GM19238 (cell line): ENCODE data around the gene WRAP53.
"Not testable (repeated sequence)": the region's sequence is repeated elsewhere in the genome, so short reads cannot be mapped to it uniquely, and the experiment has no call there.

Experiments used
- DNase-seq: peaks from one replicate; pipeline ENCODE4 v3.0.0; 2011; ENCODE audit warnings: low spot score; ENCODE audit not compliant: insufficient read length

The WRAP53 gene

DNA sequence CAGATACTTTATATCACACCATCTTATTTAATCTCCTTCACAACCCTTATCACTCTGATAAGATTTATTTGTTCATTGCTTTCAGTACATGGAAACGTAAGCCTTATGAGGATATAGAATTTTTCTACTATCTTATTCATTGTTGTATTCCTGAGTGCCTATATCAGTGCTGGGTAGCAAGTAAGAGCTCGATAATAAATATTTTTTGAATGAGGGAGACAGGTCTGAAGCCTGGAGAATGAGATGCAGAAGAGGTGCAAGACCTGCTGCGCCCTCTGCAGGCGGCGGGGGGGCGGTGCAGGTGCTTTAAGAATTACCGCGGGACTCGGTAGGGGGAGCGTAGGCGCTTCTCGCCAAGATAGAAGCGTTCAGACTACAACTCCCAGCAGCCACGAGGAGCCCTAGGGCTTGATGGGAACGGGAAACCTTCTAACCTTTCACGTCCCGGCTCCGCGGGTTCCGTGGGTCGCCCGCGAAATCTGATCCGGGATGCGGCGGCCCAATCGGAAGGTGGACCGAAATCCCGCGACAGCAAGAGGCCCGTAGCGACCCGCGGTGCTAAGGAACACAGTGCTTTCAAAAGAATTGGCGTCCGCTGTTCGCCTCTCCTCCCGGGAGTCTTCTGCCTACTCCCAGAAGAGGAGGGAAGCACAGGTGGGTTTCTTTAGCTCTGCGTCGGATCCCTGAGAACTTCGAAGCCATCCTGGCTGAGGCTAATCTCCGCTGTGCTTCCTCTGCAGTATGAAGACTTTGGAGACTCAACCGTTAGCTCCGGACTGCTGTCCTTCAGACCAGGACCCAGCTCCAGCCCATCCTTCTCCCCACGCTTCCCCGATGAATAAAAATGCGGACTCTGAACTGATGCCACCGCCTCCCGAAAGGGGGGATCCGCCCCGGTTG is at the start of gene WRAP53:
Gene WRAP53 (plus strand): TSS at position 570 of the 900 bp plus-strand sequence. CDS start 172 bp downstream, at position 742.
- DNase-seq = peak; percentile 93

GRCh38 chr17:7640783-7641182 is 47.5 kb upstream of the WRAP53 start:
- no peak for DNase-seq

GRCh38 chr17:7641635-7642034 is 46.6 kb upstream of the WRAP53 start:
- not testable (repeated sequence) for DNase-seq

DNA sequence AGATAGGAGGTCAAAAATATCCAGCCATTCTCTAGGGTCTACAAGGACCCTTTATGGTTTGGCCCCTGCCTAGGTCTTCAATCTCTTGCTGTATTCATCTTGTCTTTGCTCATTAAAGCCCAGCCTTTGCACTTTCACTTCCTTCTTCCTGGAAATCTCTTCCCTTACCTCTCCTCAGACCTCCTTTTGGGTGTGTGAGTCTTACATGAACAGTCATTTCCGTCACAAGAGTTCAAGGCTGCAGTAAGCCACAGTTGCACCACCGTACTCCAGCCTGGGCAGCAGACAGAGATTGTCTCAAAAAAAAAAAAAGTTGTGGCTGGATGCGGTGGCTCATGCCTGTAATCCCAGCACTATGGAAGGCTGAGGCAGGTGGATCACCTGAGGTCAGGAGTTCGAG is 43.5 kb upstream of the WRAP53 start:
- no peak for DNase-seq

- no peak for DNase-seq
Observed at GRCh38 chr17:7646457-7646856, 41.8 kb upstream of the WRAP53 start.

GRCh38 chr17:7647018-7647417 is 41.3 kb upstream of the WRAP53 start:
- no peak for DNase-seq

DNA sequence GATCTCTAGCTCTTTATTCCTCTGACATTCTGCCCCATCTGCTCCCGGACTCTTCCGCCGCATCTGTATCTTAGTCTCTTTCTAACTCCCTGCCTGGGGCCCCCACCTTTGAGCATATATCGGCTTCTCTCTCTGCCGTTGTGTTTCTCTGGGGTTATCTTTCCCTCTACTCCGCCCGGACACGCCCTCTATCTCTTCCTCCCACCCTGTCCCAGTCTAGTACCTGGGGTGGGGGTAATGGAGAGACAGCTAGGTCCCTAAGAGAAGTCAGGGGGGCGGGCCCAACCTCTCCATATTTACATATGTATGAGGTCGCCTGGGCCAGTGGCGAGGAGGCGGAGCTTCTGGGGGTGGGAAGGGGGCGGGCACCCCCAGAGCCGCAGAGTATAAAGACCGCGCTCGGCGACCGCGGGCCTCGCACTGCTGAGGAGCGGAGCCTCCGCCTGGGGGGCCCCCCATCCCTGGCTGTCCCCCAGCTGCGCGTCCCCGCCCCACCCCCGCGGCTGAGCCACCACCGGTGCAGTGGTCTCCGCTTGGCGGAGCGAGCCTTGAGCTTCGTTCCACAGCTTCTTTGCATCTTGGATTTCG is 37.7 kb upstream of the WRAP53 start, which contains the start of gene ATP1B2:
Gene ATP1B2 (plus strand): TSS at position 418 of the 588 bp plus-strand sequence. CDS start 593 bp downstream, outside the sequence.
- peak; percentile 61 for DNase-seq

DNA sequence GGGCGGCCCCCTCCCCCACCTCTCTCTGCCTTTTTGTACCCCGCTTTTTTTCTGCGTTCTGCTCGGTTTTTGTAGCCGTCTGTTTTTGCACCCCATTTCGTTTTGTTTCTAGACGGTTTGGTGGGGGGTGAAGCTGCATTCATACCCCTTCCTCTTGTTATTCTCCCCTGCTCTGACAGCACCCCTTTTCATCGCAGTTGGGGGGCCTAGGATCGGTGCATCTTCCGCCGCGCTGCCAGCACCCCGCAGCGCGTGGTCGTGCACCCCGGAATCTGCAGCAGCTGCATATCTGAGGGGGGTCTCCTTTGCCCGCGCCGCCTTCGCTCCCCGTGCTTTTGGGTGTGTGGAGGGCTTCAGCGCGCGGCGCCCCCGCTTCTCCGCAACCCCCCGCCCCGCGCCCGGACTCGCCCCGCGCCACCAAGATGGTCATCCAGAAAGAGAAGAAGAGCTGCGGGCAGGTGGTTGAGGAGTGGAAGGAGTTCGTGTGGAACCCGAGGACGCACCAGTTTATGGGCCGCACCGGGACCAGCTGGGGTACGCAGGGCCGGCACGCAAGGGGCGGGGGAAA is 37.1 kb upstream of the WRAP53 start:
- no peak for DNase-seq

GRCh38 chr17:7651665-7652387 is 36.5 kb upstream of the WRAP53 start:
- no peak for DNase-seq

DNA sequence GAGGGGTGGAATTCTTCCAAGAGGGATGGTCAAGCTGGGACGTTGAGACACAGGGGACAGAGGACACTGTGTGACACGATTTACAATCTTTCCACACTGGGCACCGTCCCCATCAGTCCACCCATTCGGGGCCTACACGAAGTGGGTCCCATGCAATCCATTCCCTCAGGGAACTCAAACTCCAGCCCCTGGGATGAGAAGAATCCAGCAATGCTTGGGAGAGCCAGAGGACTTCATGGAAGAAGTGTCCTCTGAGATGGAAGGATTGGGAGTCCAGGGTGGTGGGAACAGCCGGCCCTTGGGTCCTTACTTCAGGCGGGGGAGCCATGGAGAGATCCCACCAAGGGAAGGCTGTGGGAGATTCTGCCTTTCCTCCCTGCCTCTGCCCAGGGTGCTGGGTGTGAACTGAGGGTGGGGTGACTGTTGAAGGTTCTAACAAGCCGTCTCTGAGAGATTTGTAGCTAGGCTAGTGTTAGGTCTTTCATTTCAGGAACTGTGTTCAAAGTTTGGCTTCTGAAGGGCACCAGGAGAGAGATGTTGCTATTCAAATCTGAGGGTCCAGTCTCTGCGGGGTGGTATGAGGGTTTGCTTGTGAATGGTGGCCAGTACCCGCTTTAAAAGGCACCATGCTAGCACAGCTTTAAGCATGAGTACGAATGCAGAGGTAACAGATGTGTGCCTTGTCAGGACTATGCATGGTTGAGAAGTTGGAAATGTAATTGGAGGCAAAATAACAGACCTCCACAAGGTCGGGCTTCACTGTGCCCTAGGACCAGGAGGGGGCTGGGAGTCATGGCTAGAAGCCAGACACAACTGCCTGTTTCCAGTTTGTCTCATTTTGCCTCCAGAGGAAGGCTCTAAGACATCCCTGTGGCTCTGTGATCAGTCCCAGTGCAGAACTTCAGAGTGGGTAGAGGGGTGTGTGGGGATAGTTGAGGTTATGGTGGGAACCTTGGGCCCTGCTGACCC is 35.6 kb upstream of the WRAP53 start:
- no peak for DNase-seq

DNA sequence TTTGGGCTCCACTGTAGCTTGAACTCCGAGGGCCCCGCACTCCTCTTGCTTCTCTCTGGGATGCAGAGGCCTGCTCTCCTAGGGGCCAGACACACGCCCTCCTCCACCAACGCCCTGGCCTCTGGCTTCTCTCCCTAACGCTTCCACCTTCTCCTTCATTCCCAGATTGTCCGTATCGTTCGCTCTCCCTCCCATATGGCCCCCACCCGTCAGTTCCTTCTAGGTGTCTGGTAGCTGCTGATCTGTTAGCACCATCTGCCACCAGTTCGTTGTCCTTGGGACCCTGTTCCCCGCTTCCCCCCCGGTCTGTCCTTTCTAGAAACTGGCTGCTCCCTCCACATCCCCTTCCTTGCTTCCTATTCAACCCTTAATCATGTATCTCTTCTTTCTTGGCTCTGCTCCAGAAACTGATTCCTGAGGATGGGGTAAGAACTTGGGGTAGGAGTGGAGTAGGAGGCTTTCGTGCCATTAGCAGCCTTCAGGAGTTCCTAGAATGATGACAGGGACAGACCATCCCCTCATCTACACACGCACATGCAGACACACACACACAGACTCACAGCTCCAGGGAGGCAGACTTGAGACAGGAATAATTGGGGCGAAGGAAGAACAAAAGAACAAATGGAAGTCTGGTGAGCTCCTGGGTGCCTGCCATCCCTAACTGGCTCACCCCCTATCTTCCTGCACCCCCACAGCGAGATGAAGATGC is 33.3 kb upstream of the WRAP53 start:
- no peak for DNase-seq

GRCh38 chr17:7655541-7655840 is 32.8 kb upstream of the WRAP53 start:
- no peak for DNase-seq

DNA sequence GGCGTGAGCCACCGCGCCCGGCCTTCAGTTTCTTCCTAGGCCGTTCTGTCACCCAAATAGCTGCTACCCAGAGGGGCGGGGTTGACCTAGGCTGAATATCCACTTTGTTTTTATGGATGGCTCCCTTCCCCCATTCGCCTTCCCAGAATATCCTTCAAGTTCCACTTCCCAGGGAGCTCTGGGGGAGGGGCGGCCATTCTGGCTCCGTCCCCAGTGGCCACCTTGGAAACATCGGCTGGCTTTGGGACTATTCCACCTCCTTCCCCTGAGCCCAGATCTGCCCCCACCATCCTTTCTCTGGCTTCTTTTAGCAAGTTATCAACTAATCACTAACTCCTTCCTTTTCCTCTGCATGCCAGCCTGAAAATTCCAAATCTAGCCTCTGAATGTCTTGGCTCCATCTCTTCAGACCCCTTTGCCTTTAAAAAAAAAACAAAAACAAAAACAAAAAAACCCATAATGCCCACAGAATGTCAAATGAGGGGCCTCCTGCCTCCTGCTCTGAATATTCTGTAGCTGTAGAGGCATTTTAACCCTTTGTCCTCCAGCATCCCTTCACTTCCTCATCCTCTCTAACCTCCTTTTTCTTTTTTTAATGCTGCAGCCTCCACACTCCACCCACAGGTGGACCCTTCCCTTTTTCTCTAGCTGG is 31.2 kb upstream of the WRAP53 start:
- DNase-seq = no peak

DNA sequence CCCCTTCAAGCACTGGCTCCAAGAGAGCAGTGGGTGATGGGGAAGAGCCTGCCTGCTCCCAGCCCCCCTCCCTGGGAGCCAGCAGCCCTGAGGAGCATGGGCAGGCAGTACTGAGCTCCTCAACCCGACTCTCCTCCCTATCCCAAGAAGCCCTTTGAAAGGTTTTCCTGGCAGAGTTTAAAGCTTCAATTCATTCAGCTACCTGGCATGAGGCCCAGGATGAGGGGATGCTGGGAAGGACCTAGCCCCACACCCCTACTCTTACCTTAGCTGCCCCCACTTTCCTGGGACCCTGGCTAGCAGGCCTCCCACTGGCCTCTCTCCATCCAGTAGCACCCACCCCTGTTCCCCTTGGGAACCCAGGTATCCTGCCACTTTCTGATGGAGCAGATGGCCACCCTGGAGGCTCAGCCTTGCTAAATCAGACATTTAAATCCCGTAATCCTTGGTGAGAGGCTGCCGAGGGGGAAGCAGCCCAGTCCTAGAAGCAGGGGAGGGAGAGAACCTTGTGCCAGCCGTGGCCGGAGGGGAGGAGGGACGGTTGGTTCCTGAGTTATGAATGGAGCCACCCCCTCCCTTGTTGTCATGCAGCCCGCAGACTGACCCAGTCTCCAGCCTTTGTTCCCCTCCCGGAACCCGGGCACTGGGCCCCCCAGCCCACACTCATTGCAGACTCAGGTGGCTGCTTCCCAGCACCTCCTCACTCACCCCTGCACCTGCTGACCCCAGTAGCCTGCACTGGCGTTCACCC is 20.4 kb upstream of the WRAP53 start:
- no peak for DNase-seq

GRCh38 chr17:7668482-7668881 is 19.8 kb upstream of the WRAP53 start:
- DNase-seq = no peak

DNA sequence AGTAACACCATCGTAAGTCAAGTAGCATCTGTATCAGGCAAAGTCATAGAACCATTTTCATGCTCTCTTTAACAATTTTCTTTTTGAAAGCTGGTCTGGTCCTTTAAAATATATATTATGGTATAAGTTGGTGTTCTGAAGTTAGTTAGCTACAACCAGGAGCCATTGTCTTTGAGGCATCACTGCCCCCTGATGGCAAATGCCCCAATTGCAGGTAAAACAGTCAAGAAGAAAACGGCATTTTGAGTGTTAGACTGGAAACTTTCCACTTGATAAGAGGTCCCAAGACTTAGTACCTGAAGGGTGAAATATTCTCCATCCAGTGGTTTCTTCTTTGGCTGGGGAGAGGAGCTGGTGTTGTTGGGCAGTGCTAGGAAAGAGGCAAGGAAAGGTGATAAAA is 15.0 kb upstream of the WRAP53 start:
- DNase-seq = no peak

DNA sequence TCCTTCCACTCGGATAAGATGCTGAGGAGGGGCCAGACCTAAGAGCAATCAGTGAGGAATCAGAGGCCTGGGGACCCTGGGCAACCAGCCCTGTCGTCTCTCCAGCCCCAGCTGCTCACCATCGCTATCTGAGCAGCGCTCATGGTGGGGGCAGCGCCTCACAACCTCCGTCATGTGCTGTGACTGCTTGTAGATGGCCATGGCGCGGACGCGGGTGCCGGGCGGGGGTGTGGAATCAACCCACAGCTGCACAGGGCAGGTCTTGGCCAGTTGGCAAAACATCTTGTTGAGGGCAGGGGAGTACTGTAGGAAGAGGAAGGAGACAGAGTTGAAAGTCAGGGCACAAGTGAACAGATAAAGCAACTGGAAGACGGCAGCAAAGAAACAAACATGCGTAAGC is 13.3 kb upstream of the WRAP53 start:
- DNase-seq = no peak

GRCh38 chr17:7676533-7676932 is 11.7 kb upstream of the WRAP53 start:
- DNase-seq = no peak
